ENCODE measurements around the gene MCF2L2. TPM values are rescaled to one million over a fixed set of nuclear protein-coding genes. Genes with fewer than 3 reads are reported as not detected.

Gene MCF2L2
- total and polyA plus RNA-seq, 11 donors, result 0.12 to 1.4 (median 0.23) TPM; not detected in 1

DNA sequence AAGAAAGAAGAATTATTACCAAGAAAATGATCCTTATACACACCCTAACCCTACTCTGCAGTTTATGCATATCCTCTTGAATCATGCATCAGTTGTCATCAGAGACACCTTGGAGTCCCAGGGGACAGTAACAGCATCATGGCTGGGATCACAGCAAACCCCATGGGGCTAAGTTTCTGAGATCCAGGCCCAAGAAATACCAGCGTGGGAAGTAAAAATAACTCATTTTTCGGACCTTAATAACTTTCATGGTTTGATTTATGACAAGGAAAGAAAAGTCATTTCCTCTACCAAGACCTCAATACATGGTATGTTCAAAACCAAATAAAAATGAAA is 214.2 kb downstream of the MCF2L2 start:
- peak in 2 of 4 donors; percentile 24 to 56 for ATAC-seq
- Histone ChIP-seq H3K4me3 (no peak overlapping the region), H3K27ac (peak overlapping the region in 10 of 12 donors; percentile 2 to 85 (median 50)), H3K27me3 (no peaks in the 10 kb centered on the region), H3K9me3 (no peaks in the 10 kb centered on the region), H3K36me3 (no peaks in the 10 kb centered on the region), H3K4me1 (peaks cover 0 to 36% (median 5%) of the 10 kb centered on the region in 12 donors)
- TF ChIP-seq POLR2A (IDR thresholded peaks at IDR 0.05), result no peak
- TF ChIP-seq, protein P1, sequence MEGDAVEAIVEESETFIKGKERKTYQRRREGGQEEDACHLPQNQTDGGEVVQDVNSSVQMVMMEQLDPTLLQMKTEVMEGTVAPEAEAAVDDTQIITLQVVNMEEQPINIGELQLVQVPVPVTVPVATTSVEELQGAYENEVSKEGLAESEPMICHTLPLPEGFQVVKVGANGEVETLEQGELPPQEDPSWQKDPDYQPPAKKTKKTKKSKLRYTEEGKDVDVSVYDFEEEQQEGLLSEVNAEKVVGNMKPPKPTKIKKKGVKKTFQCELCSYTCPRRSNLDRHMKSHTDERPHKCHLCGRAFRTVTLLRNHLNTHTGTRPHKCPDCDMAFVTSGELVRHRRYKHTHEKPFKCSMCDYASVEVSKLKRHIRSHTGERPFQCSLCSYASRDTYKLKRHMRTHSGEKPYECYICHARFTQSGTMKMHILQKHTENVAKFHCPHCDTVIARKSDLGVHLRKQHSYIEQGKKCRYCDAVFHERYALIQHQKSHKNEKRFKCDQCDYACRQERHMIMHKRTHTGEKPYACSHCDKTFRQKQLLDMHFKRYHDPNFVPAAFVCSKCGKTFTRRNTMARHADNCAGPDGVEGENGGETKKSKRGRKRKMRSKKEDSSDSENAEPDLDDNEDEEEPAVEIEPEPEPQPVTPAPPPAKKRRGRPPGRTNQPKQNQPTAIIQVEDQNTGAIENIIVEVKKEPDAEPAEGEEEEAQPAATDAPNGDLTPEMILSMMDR (IDR thresholded peaks at IDR 0.05), result no peak
- 48 to 62% (median 55%) methylated on average over 2 of the region's 2 CpGs for WGBS, 4 donors
- intact Hi-C loops (cut with DNase I), result loop anchor here in 2 of 10 donors (2.0 to 5.0 kb wide), 2 partner anchors 38 to 39 kb away; partner anchors contain the start of gene B3GNT5 (in 2 of the 2)
- no peak for DNase-seq

DNA sequence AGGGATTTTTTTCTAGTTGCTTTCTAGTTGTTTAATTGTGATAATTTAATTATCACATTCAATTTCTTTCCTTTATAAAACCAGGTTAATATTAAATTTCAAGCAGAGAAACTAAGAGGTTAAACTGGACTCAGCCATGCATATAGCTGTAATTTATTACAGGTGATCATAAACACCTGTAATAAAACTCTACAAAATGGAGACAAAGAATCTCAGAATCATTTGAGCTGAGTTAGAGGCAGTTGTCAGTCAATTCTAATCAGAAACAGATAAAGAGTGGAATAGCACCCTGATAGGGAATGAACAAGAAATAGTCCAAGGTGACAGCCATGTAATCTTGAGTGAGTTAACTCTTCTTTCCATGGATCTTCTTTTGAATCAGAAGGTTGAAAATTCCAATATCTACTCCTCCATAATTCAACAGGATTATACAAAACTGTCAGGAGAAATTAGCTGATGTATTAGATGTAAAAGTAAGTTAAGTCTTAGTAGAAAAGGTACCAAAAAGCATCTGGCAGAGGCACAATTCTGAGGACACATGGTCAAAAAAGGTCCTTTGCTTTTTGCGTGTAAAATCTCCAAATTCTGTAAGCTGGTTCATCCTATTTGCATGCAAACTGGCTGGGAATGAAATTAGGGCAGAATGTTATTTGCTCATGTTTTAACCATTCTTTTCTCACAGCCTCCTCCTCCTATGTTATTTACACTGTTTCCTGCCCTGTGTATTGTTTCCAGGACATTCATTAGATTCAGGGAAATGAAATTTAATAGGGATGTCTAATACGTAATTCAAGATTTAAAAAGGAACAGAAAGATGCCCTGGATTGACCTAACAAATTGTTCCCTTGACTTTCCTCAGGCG is 214.8 kb downstream of the MCF2L2 start:
- intact Hi-C loops (cut with DNase I), result loop anchor here in 2 of 10 donors (2.0 to 5.0 kb wide), 2 partner anchors 39 kb away; partner anchors contain the start of gene B3GNT5 (in 2 of the 2)
- Histone ChIP-seq H3K4me1 (peaks cover 0 to 36% (median 5%) of the 10 kb centered on the region in 12 donors), H3K9me3 (no peaks in the 10 kb centered on the region), H3K27ac (peak overlapping the region in 10 of 12 donors; percentile 2 to 85 (median 54)), H3K4me3 (no peak overlapping the region), H3K27me3 (no peaks in the 10 kb centered on the region), H3K36me3 (no peaks in the 10 kb centered on the region)
- no peak for TF ChIP-seq POLR2A (IDR thresholded peaks at IDR 0.05)
- TF ChIP-seq, protein P1 (IDR thresholded peaks at IDR 0.05), result no peak
- DNase-seq (no peak), ATAC-seq (peak in 1 of 4 donors; percentile 53)
- 51 to 63% (median 52%) methylated on average over 3 of the region's 3 CpGs for WGBS, 4 donors

DNA sequence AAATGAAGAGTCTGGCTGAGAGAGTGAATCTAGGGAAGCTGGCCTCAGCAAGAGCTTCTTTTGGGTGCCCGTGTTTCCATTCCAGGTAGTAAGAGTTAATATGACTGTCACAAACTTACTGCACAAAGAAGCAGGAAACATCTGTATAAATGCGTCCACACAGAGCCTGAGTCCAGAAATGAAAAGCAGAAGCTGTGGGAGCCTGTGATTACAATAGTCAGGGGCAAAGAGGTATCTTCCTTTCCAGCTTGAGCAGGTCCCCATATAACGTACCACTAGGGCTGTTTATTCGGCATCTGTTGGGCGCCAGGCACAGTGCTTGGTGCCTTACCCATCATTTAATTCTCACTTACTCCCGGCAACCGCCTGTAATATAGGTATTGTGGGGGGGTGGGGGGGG is 215.9 kb downstream of the MCF2L2 start:
- 48 to 66% (median 54%) methylated on average over 7 of the region's 7 CpGs for WGBS, 4 donors
- no peak overlapping the region for H3K4me3 ChIP-seq
- no peaks in the 10 kb centered on the region for H3K36me3 ChIP-seq
- no peak for TF ChIP-seq POLR2A (IDR thresholded peaks at IDR 0.05)
- TF ChIP-seq, protein P1 (IDR thresholded peaks at IDR 0.05), result no peak
- intact Hi-C loops (cut with DNase I), result loop anchor here in 1 of 10 donors (5.0 kb wide), 1 partner anchor 40 kb away; the partner anchor contains the start of gene B3GNT5
- DNase-seq (peak in 2 of 5 donors; percentile 22 to 40), ATAC-seq (peak in 3 of 4 donors; percentile 54 to 70 (median 55))
- H3K27me3 ChIP-seq, result no peaks in the 10 kb centered on the region
- peaks cover 0 to 36% (median 5%) of the 10 kb centered on the region in 12 donors for H3K4me1 ChIP-seq
- peak overlapping the region in 11 of 12 donors; percentile 13 to 85 (median 75) for H3K27ac ChIP-seq
- H3K9me3 ChIP-seq, result no peaks in the 10 kb centered on the region

DNA sequence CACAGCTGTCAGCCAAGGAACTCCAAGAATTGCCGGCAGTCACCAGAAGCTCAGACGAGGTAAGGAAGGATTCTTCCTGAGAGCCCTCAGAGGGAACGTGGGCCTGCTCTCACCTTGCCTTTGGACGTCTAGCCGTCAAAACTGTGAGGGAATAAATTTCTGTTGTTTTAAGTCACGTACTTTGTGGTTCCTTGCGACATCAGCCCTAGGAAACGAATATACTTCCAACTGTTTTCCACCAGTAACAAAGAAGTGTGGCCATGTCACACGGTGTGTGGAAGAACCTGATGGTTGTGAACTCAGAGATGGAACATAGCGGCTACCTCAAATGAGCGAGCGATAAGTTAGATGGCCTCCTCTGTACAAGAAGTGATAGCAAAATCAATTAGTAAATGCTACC is 216.3 kb downstream of the MCF2L2 start:
- peak overlapping the region in 11 of 12 donors; percentile 13 to 85 (median 75) for H3K27ac ChIP-seq
- no peak overlapping the region for H3K4me3 ChIP-seq
- no peaks in the 10 kb centered on the region for H3K27me3 ChIP-seq
- DNase-seq (no peak), ATAC-seq (no peak)
- no peak for TF ChIP-seq POLR2A (IDR thresholded peaks at IDR 0.05)
- TF ChIP-seq, protein P1 (IDR thresholded peaks at IDR 0.05), result no peak
- WGBS, 4 donors, result 63 to 73% (median 72%) methylated on average over 12 of the region's 12 CpGs
- intact Hi-C loops (cut with DNase I), result loop anchor here in 1 of 10 donors (5.0 kb wide), 1 partner anchor 40 kb away; the partner anchor contains the start of gene B3GNT5
- H3K9me3 ChIP-seq, result no peaks in the 10 kb centered on the region
- peaks cover 0 to 36% (median 5%) of the 10 kb centered on the region in 12 donors for H3K4me1 ChIP-seq
- H3K36me3 ChIP-seq, result no peaks in the 10 kb centered on the region
